Stimulated activated naive CD8-positive, alpha-beta T cell treated with anti-CD3 and anti-CD28 coated beads, Interleukin-15, amount 100 ng/mL, for 72 hours (primary cell): ENCODE measurements around the gene YPEL1.
A peak's percentile ranks its signal among the peaks of the same experiment; 100 is the strongest.
"Not testable (repeated sequence)": the region's sequence is repeated elsewhere in the genome, so short reads cannot be mapped to it uniquely, and the experiment has no call there.

Experiments used
- ATAC-seq: fragments of 150-1000 bp; cut with Tn5 transposase; 2 replicates; pipeline ENCODE4 v1.10.0; 2021; ENCODE audit warnings: mild to moderate bottlenecking, moderate library complexity
- DNase-seq, 2 donors: peaks; one replicate each; pipeline ENCODE4 v3.0.0; 2021 to 2022
- H3K27ac Mint-ChIP-seq, 2 donors: one replicate each; pipeline ENCODE4 v1.8.0; 2022; ENCODE audit warnings: mild to moderate bottlenecking in 2 of 2, mixed read lengths in 2 of 2, moderate library complexity in 2 of 2
- H3K27me3 Mint-ChIP-seq: one replicate; pipeline ENCODE4 v1.8.0; 2022; ENCODE audit warnings: mixed read lengths
- H3K4me1 Mint-ChIP-seq: one replicate; pipeline ENCODE4 v1.8.0; 2022; ENCODE audit warnings: mild to moderate bottlenecking, mixed read lengths
- H3K4me3 Mint-ChIP-seq, 2 donors: one replicate each; pipeline ENCODE4 v1.8.0; 2022; ENCODE audit warnings: mild to moderate bottlenecking in 2 of 2, mixed read lengths in 2 of 2, moderate library complexity in 1 of 2
- H3K9me3 Mint-ChIP-seq, 2 donors: one replicate each; pipeline ENCODE4 v1.8.0; 2022; ENCODE audit warnings: mixed read lengths in 2 of 2

The YPEL1 gene

GRCh38 chr22:21700822-21701221 is 34.8 kb downstream of the YPEL1 start:
- Mint-ChIP-seq H3K27me3 (no peaks in the 10 kb centered on the region), H3K4me1 (peaks cover 9% of the 10 kb centered on the region), H3K27ac (no peak overlapping the region), H3K9me3 (no peaks in the 10 kb centered on the region), H3K4me3 (no peak overlapping the region)
- DNase-seq (no peak), ATAC-seq (no peak)

- Mint-ChIP-seq H3K27ac (no peak overlapping the region), H3K27me3 (no peaks in the 10 kb centered on the region)
These were observed 36.0 kb downstream of the YPEL1 start for GRCh38 chr22:21699643-21700042.

GRCh38 chr22:21698430-21699329 is 36.9 kb downstream of the YPEL1 start:
- no peaks in the 10 kb centered on the region for H3K9me3 Mint-ChIP-seq
- H3K4me3 Mint-ChIP-seq = no peak overlapping the region
- H3K4me1 Mint-ChIP-seq = peaks cover 9% of the 10 kb centered on the region
- no peak for DNase-seq
- ATAC-seq = no peak
- no peak overlapping the region for H3K27ac Mint-ChIP-seq
- H3K27me3 Mint-ChIP-seq = no peaks in the 10 kb centered on the region

More at GRCh38 chr22:21699643-21700042, 36.0 kb downstream of the YPEL1 start:
- Mint-ChIP-seq H3K4me3 (no peak overlapping the region), H3K9me3 (no peaks in the 10 kb centered on the region), H3K4me1 (peaks cover 9% of the 10 kb centered on the region)
- DNase-seq = no peak
- no peak for ATAC-seq

- Mint-ChIP-seq H3K27ac (no peak overlapping the region), H3K9me3 (no peaks in the 10 kb centered on the region)
- no peak for DNase-seq
These were observed 37.7 kb downstream of the YPEL1 start for GRCh38 chr22:21697880-21698279.

GRCh38 chr22:21697021-21697771 is 38.4 kb downstream of the YPEL1 start:
- H3K4me3 Mint-ChIP-seq = no peak overlapping the region
- ATAC-seq = no peak

More at GRCh38 chr22:21697880-21698279, 37.7 kb downstream of the YPEL1 start:
- H3K4me1 Mint-ChIP-seq = peaks cover 9% of the 10 kb centered on the region
- no peaks in the 10 kb centered on the region for H3K27me3 Mint-ChIP-seq
- no peak for ATAC-seq
- no peak overlapping the region for H3K4me3 Mint-ChIP-seq

GRCh38 chr22:21696115-21696514 is 39.5 kb downstream of the YPEL1 start:
- H3K27me3 Mint-ChIP-seq = no peaks in the 10 kb centered on the region
- peaks cover 6% of the 10 kb centered on the region for H3K4me1 Mint-ChIP-seq
- peak overlapping the region; percentile 36 to 38 for H3K27ac Mint-ChIP-seq
- H3K9me3 Mint-ChIP-seq = no peaks in the 10 kb centered on the region
- H3K4me3 Mint-ChIP-seq = no peak overlapping the region
- ATAC-seq = no peak
- DNase-seq = no peak

More at GRCh38 chr22:21697021-21697771, 38.4 kb downstream of the YPEL1 start:
- H3K27me3 Mint-ChIP-seq = no peaks in the 10 kb centered on the region
- DNase-seq = no peak
- H3K9me3 Mint-ChIP-seq = no peaks in the 10 kb centered on the region
- H3K4me1 Mint-ChIP-seq = peaks cover 9% of the 10 kb centered on the region
- H3K27ac Mint-ChIP-seq = peak overlapping the region; percentile 4 to 90

DNA sequence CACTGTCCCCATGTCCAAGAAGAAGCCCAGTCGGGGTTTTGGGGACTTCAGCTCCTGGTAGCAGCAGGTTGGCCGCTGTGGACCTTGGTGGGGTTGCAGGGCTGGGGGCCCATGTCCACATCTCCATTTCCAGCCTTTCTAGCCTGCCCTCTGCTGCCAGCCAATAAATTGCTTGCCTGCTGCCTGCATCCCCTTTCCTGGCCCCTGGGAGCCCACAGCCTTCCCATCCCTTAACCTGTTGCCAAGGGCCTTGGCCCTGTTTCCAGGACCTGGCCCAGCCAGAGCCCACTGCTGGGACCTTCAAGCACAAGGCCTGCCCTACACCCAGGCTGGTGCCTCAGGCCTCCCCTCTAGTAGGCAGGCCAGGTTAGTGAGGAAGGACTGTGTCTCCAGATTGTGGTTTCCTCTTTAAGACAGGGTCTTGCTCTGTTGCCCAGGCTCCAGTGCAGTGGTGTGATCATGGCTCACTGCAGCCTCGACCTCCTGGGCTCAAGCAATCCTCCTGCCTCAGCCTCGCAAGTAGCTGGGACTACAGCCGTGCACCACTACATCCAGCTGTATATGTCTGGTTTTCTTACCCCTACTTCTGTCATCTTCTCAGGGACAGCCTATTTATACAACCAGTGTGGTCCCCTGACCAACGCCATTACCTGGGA is 40.0 kb downstream of the YPEL1 start:
- no peaks in the 10 kb centered on the region for H3K9me3 Mint-ChIP-seq
- ATAC-seq (no peak), DNase-seq (no peak)
- peaks cover 7% of the 10 kb centered on the region for H3K4me1 Mint-ChIP-seq
- no peak overlapping the region for H3K4me3 Mint-ChIP-seq
- H3K27ac Mint-ChIP-seq = peak overlapping the region in 1 of 2 donors; percentile 85
- H3K27me3 Mint-ChIP-seq = no peaks in the 10 kb centered on the region

DNA sequence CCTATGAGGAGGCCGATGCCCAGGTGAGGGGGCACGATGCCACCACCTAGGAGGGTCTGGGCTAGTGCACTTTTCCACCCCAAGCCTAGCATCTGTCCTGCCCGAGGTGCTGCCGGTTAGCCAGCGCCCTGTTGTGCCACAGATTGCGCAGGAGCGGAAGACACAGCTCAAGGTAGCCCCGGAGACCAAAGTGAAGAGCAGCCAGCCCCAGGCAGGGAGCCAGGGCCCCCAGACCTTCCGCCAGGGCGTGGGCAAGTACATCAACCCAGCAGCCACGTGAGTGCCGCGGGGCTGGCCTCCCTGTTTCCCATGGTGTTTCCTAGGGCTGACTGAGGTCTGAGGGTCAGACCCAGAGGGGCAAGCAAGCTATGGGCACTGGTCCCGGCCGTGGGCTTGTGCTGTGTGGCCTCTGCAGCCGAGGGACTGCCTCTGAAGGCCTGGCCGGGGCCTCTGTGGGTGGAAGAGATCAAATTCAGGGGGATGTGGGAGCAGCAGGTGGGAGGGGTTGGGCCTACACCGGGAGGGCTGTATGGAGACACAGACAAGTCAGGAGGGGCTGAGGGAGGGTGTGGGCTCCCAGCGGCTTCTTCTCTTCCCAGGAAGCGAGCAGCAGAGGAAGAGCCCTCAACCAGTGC is 40.7 kb downstream of the YPEL1 start:
- DNase-seq = no peak
- ATAC-seq = no peak
- H3K4me1 Mint-ChIP-seq = peaks cover 14% of the 10 kb centered on the region
- no peaks in the 10 kb centered on the region for H3K9me3 Mint-ChIP-seq
- H3K27me3 Mint-ChIP-seq = no peaks in the 10 kb centered on the region
- no peak overlapping the region for H3K4me3 Mint-ChIP-seq
- peak overlapping the region in 1 of 2 donors; percentile 27 for H3K27ac Mint-ChIP-seq

GRCh38 chr22:21694394-21694793 is 41.2 kb downstream of the YPEL1 start:
- no peaks in the 10 kb centered on the region for H3K27me3 Mint-ChIP-seq
- DNase-seq (no peak), ATAC-seq (no peak)
- H3K27ac Mint-ChIP-seq = no peak overlapping the region
- H3K4me3 Mint-ChIP-seq = no peak overlapping the region
- H3K4me1 Mint-ChIP-seq = peaks cover 19% of the 10 kb centered on the region
- H3K9me3 Mint-ChIP-seq = no peaks in the 10 kb centered on the region

DNA sequence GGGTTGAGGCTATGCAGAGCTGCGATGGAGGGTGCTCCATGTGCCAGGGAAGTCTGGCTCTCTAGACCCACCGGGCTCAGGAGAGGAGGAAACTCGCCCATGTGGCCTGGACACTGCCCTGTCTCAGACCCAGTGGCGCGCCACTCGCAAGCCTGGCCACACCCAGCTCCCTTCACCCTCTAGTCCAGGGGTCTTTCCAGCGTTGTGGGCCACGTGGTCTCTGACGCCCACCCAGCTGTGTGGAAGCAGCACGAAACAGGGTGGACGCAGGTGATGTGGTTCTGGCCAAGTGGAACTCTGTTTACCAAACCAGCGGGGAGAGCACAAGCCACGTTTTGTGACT is 41.6 kb downstream of the YPEL1 start:
- H3K27me3 Mint-ChIP-seq = no peaks in the 10 kb centered on the region
- H3K9me3 Mint-ChIP-seq = no peaks in the 10 kb centered on the region
- H3K4me3 Mint-ChIP-seq = no peak overlapping the region
- peak overlapping the region in 1 of 2 donors; percentile 71 for H3K27ac Mint-ChIP-seq
- H3K4me1 Mint-ChIP-seq = peaks cover 22% of the 10 kb centered on the region
- no peak for ATAC-seq
- DNase-seq = no peak

DNA sequence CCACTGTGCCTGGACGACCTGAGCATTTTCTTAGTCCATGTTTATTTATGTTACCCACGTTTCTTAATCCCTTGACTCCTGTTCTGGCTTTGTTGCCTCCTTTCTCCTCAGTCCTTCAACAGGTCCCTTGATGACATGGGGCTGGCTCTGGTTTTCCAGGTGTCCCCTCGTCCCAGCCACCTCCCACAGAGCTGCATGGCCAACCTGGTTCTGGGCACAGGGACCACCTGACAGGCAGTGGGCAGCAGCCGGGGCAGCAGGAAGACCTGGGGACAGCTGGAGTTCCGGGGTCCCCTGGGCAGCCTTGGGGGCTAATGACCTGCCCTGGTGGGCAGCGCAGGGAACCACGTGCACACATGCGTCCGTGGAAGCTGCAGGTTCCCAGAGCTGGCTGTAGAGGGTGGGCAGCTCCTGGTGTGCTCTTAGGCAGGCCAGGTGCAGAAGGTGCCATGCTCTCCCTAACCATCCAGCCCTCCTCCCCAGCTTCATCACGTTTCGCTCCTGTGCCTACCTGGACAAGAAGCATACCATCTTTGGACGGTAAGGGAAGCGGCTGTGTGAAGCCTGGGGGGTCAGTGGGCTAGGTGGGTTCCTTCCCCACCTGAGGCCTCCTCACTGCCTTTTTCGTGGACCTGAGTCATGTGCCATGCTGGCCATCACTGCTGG is 42.1 kb downstream of the YPEL1 start:
- Mint-ChIP-seq H3K27ac (peak overlapping the region in 1 of 2 donors; percentile 89), H3K27me3 (no peaks in the 10 kb centered on the region)

GRCh38 chr22:21692856-21693255 is 42.7 kb downstream of the YPEL1 start:
- H3K4me1 Mint-ChIP-seq = peaks cover 33% of the 10 kb centered on the region
- H3K4me3 Mint-ChIP-seq = not testable (repeated sequence)

More for the DNA sequence above, 42.1 kb downstream of the YPEL1 start:
- ATAC-seq = no peak
- no peak for DNase-seq
- Mint-ChIP-seq H3K4me3 (no peak overlapping the region), H3K4me1 (peaks cover 27% of the 10 kb centered on the region), H3K9me3 (no peaks in the 10 kb centered on the region)

DNA sequence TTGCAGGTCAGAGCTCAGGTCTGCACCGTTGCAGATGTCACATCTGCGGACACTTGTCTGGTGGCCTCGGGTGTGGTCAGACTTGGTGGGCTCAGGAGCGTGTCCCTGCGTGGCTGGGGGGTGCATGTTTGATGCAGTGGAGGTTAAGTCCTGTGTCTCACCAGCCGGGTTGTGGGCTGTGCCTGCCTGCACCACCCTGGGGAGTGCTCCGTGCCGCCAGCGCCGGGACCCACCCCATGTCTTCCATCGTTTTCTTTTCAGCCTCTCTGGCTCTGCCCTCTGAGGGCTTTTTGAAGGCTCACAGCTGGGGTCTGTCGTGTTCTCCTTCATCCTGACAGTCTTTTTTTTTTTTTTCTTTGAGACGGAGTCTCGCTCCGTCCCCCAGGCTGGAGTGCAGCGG is 43.8 kb downstream of the YPEL1 start:
- no peaks in the 10 kb centered on the region for H3K27me3 Mint-ChIP-seq
- no peak for ATAC-seq
- DNase-seq = no peak
- H3K4me1 Mint-ChIP-seq = peaks cover 33% of the 10 kb centered on the region
- H3K4me3 Mint-ChIP-seq = no peak overlapping the region
- H3K27ac Mint-ChIP-seq = peak overlapping the region; percentile 19 to 69
- no peaks in the 10 kb centered on the region for H3K9me3 Mint-ChIP-seq

More at GRCh38 chr22:21692856-21693255, 42.7 kb downstream of the YPEL1 start:
- not testable (repeated sequence) for H3K27ac Mint-ChIP-seq, H3K9me3 Mint-ChIP-seq, DNase-seq, ATAC-seq, H3K27me3 Mint-ChIP-seq

- Mint-ChIP-seq H3K4me1 (peaks cover 33% of the 10 kb centered on the region), H3K27me3 (no peaks in the 10 kb centered on the region), H3K27ac (peak overlapping the region; percentile 73 to 87), H3K9me3 (no peaks in the 10 kb centered on the region), H3K4me3 (peak overlapping the region; percentile 3 to 34)
- ATAC-seq (peak; percentile 85), DNase-seq (peak; percentile 13 to 38)
These were observed 45.2 kb downstream of the YPEL1 start for GRCh38 chr22:21690401-21690801.
